Measurements from ENCODE around the gene RELL1.

GRCh38 chr4:37685161-37685822, 884 bp downstream of the RELL1 start:
- no peak for TF ChIP-seq TAF1 (IDR thresholded peaks at IDR 0.05; ENCODE audit: borderline replicate concordance, low read depth, low read length)
- TF ChIP-seq POLR2AphosphoS5 (IDR thresholded peaks at IDR 0.05; ENCODE audit: low read depth, low read length) = no peak

All from GM12892 (cell line).